VCaP (cell line): ENCODE measurements around the gene PEAK1.

Experiments
- H3K27ac ChIP-seq: fragments of 450-650 bp; 2 replicates; pipeline ENCODE4 v1.5.1; 2017
- CTCF ChIP-seq: fragments of 450-650 bp; conservative IDR thresholded peaks from 2 replicates; pipeline ENCODE4 v1.5.1; 2017; ENCODE audit warnings: mild to moderate bottlenecking, moderate library complexity

The PEAK1 gene

GRCh38 chr15:77384589-77385359, 35.1 kb downstream of the PEAK1 start:
- no peak for TF ChIP-seq CTCF
- no peak overlapping the region for H3K27ac ChIP-seq

- no peak for TF ChIP-seq CTCF
- H3K27ac ChIP-seq, result no peak overlapping the region
Measured at GRCh38 chr15:77384086-77384485, 35.8 kb downstream of the PEAK1 start.

- H3K27ac ChIP-seq, result no peak overlapping the region
- no peak for TF ChIP-seq CTCF
Measured at GRCh38 chr15:77380033-77380432, 39.9 kb downstream of the PEAK1 start.

GRCh38 chr15:77376770-77377169, 43.1 kb downstream of the PEAK1 start:
- TF ChIP-seq CTCF, result no peak
- H3K27ac ChIP-seq, result no peak overlapping the region

- TF ChIP-seq CTCF, result no peak
- H3K27ac ChIP-seq, result no peak overlapping the region
Measured at GRCh38 chr15:77375133-77375532, 44.8 kb downstream of the PEAK1 start.

GRCh38 chr15:77373441-77373840, 46.5 kb downstream of the PEAK1 start:
- no peak for TF ChIP-seq CTCF
- H3K27ac ChIP-seq, result no peak overlapping the region

GRCh38 chr15:77371850-77372563, 47.9 kb downstream of the PEAK1 start:
- H3K27ac ChIP-seq, result no peak overlapping the region
- no peak for TF ChIP-seq CTCF
